NCI-H774 (cell line): Measurements from ENCODE around the gene SYNE1.
"Not testable (repeated sequence)": the region's sequence is repeated elsewhere in the genome, so short reads cannot be mapped to it uniquely, and the experiment has no call there.

Source experiments
- DNase-seq: peaks from one replicate; lab custom pipeline; 2025; lab: John Stamatoyannopoulos, UW

Gene SYNE1

GRCh38 chr6:152571089-152571488 is 66.1 kb downstream of the SYNE1 start:
- no peak for DNase-seq

GRCh38 chr6:152566103-152566875 is 70.9 kb downstream of the SYNE1 start:
- DNase-seq = no peak

GRCh38 chr6:152563177-152563576 is 74.0 kb downstream of the SYNE1 start:
- DNase-seq = no peak

DNA sequence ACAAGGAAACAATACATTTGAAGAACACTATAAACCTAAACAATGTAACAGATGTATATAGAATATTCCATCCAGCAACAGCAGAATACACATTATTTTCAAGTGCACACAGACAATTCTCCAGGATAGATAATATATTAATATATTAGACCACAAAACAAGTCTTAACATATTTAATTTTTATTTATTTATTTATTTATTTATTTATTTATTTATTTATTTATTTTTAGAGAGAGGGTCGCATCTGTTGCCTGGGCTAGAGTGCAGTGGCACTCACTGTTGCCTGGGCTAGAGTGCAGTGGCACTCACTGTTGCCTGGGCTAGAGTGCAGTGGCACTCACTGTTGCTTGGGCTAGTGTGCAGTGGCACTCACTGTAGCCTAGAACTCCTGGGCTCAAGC is 78.4 kb downstream of the SYNE1 start:
- not testable (repeated sequence) for DNase-seq

DNA sequence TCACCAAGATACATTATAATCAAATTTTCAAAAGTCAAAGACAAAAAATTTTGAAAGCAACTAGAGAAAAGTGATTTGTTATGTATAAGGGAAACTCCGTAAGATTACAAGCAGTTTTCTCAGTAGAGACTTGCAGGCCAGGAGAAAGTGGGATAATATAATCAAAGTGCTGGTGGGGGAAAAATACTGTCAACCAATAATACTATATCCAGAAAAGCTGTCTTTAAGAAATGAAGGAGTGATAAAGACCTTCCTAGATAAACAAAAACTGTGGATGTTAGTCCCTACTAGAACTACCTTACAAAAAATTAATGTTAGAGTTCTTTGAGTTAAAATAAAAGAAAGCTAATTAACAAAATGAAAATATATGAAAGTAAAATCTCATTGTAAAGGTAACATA is 79.7 kb downstream of the SYNE1 start:
- DNase-seq = no peak

GRCh38 chr6:152554851-152555250 is 82.3 kb downstream of the SYNE1 start:
- DNase-seq = no peak

DNA sequence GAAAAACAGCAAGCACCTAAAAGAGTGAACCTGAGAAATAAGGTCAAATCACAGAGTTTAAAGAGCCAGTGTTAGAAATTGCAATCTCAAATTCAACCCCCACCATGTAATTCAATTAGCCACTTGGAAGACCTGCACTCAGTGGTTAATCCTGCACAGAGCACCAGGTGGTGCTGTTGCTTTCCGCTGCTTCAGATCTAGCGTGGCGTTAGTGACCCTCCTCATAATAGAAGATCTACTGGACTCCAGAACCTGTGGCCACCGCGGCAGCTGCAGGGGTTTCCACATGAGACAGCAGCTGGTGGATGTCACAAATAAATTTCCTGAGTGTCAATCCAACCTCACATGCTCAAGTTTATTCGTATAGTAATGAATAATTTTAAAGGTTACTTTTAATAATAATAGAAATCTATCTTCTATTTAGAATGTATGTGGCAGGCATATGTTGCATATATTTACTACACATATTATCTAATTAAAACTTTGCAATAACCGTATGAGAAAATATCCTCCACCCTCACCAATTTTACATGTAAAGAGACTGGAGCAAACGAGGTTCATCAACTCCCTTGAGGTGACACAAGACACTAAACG is 84.4 kb downstream of the SYNE1 start:
- DNase-seq = no peak

DNA sequence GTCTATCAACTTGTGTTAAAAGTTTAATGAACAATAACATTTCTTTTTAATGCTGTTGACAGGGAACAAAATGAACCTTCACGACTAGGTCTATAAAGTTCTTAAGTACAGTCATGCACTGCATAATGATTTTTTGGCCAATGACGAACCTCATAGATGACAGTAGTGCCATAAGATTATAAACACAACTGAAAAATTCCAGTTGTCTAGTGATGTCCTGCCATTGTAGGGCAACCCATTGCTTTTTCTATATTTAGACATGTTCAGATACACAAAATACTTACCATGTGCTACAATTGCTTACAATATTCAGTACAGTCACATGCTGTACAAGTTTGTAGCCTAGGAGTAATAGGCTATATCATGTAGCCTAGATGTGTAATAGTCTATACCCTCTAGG is 93.6 kb downstream of the SYNE1 start:
- no peak for DNase-seq

DNA sequence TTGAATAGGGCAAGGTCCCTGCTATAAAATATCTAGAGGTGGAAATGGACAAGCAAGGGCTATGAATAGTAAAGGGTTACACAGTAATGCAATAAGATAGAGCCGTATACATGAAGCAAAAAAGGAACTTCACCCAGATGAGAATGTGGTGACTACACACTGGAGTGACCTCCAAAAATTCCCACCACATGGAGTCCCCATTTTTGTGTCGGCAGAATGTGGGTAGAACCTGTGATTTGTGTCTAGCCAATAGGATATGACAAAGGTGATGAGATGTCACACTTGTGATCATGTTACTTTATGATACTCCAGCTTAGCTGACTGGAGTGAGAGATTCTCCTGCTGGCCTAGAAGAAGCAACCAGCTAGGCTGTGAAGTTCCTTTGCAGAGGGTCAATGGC is 96.8 kb downstream of the SYNE1 start:
- no peak for DNase-seq

DNA sequence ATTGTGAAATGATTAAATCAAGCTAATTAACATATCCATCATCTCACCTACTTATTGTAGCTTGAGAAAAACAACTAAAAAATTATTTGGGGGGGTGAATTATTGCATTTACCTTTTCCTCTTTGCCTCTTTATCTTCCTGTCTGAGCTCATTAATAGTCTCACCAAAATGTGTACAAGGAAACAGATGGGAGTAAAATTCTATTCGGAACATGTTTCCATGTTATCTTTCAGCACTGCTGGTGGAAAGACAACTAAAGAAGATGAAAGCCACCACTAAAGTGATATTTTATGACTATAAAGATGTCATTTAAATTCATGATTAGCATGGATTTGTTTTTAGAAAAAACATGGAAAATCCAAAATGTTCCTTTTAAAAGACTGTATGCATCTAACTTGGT is 102.6 kb downstream of the SYNE1 start:
- DNase-seq = no peak

DNA sequence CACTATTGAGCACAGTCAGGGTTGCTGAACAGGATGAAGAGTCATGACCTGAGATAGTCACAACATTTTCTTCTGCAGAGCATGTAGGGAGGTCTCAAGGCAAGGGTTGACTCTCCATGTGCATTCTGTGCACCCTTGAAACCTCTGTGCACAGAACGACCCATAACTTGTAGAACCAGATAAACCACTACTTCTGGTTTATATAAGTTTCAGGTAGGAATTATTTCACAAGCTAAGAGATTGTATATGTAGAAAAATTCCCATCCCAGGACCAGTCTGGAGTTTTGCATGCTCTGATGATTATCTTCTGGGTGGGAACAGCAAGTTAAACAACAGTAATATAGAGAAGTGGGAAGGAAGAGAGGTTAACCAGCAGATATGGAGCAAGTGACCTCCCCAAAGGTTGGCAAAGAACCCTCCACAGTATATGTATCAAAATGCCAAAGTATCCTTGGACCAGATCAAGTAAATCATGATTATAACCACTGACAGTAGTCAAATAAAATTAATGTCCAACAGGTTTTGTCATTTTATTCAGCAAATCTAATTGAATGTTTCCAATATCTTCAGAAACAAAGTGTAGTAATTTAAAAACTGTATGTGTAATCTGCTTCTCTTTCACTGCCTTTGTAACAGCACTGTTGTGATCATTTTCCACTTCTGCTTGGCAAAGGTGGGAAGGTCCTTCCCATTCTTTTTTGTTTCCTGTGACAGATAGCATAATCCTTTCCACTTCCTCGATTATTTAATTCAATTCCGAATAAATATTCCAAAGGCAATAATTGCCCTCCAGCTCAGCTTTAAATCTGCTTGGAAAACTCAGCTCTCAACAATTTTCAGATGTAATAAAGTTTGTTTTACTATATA is 104.4 kb downstream of the SYNE1 start:
- DNase-seq = no peak

DNA sequence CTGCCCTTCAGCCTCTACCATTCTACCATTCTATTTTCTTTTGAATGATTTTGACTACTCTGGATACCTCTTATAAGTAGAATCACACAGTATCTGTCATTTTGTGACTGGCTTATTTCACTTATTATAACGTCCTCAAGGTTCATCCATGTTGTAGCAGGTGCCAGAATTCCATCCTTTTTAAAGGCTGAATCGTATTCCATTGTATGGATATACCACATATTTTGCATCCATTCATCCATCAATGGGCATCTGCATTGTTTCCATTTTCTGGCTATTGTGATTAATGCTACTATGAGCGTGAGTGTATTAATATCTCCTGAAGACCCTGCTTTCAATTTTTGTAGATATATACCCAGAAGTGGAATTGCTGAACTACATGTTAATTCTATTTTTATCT is 105.5 kb downstream of the SYNE1 start:
- no peak for DNase-seq

GRCh38 chr6:152529369-152529768 is 107.8 kb downstream of the SYNE1 start:
- DNase-seq = no peak

GRCh38 chr6:152514120-152514519 is 123.0 kb downstream of the SYNE1 start:
- not testable (repeated sequence) for DNase-seq

GRCh38 chr6:152509916-152510315 is 127.2 kb downstream of the SYNE1 start:
- DNase-seq = no peak

DNA sequence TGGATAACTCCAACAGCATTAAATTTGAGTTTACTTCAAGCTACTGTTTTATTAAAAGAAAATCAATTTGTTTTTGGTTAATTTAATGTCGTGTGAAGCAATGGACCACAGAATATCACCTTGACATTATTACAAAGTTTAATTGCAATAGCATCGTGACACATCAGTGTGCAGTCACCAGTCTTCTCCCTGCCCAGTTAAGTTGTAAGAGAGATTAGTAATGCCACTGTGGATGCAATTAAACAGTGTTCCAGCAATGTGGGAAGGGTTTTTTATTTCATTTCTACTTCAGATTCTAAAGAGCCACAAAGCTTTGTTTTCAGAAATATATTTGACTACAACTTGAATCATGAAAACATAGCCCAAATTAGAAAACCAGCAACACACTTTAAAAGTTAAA is 128.7 kb downstream of the SYNE1 start:
- no peak for DNase-seq

DNA sequence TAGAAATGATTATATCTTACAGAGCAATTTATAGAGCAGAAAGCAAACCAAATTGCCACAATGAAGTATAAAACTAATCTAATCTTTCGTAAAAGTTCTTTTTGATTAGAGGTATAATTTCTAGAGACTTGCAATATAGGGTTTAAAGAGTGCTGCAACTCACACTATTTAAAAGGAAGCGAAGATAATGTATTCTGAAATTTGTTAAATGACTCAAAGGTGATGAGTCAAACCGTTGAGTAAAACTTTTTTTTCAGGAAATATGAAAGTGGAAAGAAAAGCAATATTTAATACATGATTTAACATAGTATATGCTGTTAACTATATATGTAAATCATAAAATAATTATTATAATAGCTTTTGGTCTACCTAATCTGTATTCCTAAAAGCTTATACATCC is 133.6 kb downstream of the SYNE1 start:
- DNase-seq = no peak

DNA sequence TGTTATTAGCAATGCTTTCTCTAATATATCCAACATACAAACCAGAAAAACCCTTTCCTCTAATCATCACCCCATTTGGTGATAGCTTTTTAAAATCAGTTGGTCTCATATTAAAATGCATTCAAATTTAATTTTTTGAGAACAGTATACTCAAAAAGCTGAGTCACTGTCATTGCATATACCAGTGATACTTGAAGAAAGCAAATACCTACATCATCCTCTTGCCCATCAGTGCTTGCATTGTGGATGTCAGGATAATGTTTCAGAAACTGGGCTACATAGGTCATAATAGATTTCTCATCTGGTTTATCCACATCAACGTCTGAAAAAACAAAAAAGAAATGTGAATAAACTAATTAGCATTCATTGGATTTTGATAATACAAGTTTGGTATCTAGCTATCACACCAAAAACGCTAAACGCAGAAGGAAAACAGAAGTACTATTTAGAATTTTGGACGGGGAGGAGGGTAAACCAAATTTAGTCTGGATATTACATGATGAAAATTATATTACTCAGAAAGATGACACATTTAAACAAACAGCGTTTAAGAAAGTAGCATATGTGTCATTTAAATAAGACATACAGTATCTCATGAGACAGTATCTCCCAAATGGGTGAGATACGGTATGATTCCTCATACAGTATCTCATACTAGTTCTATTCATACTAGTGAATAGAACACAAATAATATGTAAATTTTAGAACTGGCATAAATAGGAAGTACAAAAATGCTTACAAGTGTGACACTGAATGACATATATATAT is 134.6 kb downstream of the SYNE1 start:
- no peak for DNase-seq

GRCh38 chr6:152499931-152500330 is 137.2 kb downstream of the SYNE1 start:
- DNase-seq = no peak

DNA sequence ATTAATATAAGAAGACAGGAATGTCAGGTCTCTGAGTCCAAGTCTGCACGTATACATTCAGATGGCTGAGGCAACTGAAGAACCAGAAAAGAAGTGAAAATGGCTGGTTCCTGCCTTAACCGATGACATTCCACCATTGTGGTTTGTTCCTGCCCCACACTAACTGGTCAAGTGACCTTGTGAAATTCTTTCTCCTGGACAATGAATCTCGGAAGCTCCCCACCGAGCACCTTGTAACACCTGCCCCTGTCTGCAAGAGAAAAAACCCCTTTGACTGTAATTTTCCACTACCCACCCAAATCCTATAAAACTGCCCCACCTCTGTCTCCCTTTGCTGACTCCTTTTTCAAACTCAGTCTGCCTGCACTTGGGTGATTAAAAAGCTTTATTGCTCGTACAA is 140.4 kb downstream of the SYNE1 start:
- DNase-seq = no peak

- DNase-seq = not testable (repeated sequence)
These were observed 141.7 kb downstream of the SYNE1 start for GRCh38 chr6:152495456-152495855.

DNA sequence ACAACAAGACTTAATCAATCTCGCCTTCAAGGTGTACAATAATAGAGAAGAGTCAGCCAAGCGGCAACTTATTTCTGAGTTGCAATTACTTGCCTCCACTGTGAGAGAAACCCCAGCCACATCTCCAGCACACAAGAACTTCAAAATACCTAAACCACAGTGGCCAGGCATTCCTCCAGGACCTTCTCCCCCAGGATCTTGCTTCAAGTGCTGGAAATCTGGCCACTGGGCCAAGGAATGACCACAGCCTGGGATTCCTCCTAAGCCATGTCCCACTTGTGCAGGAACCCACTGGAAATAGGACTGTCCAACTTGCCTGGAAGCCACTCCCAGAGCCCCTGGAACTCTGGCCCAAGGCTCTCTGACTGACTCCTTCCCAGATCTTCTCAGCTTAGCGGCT is 144.9 kb downstream of the SYNE1 start:
- DNase-seq = not testable (repeated sequence)
